ENCODE measurements around the gene LYPLA2. TPM values are rescaled to one million over a fixed set of nuclear protein-coding genes. Genes with fewer than 3 reads are reported as not detected.
"Not testable (repeated sequence)": the region's sequence is repeated elsewhere in the genome, so short reads cannot be mapped to it uniquely, and the experiment has no call there.

Gene LYPLA2
- total RNA-seq, 4 donors from 2014 or later, result 4.6 to 33.5 (median 20.3) TPM

GRCh38 chr1:23827717-23828116 is 36.8 kb downstream of the LYPLA2 start:
- no peaks in the 10 kb centered on the region for H3K36me3 ChIP-seq
- intact Hi-C loops (cut with DNase I; ENCODE audit: low total_unique reads), result no loop called here
- no peak overlapping the region for H3K27ac ChIP-seq
- no peaks in the 10 kb centered on the region for H3K9me3 ChIP-seq
- no peaks in the 10 kb centered on the region for H3K27me3 ChIP-seq
- H3K4me1 ChIP-seq, result no peaks in the 10 kb centered on the region
- TF ChIP-seq CTCF (IDR thresholded peaks at IDR 0.05), result no peak
- no peak for TF ChIP-seq POLR2A (IDR thresholded peaks at IDR 0.05)
- H3K4me3 ChIP-seq, result no peak overlapping the region
- no peak for DNase-seq

- DNase-seq; intact Hi-C loops (cut with DNase I; ENCODE audit: low total_unique reads); H3K4me1 ChIP-seq; H3K27me3 ChIP-seq; H3K27ac ChIP-seq; H3K9me3 ChIP-seq; H3K36me3 ChIP-seq; H3K4me3 ChIP-seq: not testable (repeated sequence)
Observed at GRCh38 chr1:23834156-23834555, 43.2 kb downstream of the LYPLA2 start.

GRCh38 chr1:23836037-23836436 is 45.1 kb downstream of the LYPLA2 start:
- H3K9me3 ChIP-seq, result no peaks in the 10 kb centered on the region
- H3K4me3 ChIP-seq, result no peak overlapping the region
- DNase-seq, result no peak
- no peaks in the 10 kb centered on the region for H3K4me1 ChIP-seq
- H3K27ac ChIP-seq, result no peak overlapping the region
- no peaks in the 10 kb centered on the region for H3K36me3 ChIP-seq
- no peaks in the 10 kb centered on the region for H3K27me3 ChIP-seq
- TF ChIP-seq CTCF (IDR thresholded peaks at IDR 0.05), result no peak
- TF ChIP-seq POLR2A (IDR thresholded peaks at IDR 0.05), result no peak
- intact Hi-C loops (cut with DNase I; ENCODE audit: low total_unique reads), result no loop called here

- Histone ChIP-seq H3K27ac (no peak overlapping the region), H3K4me1 (no peaks in the 10 kb centered on the region), H3K27me3 (no peaks in the 10 kb centered on the region), H3K36me3 (no peaks in the 10 kb centered on the region), H3K4me3 (peak overlapping the region in 1 of 2 donors; percentile 28), H3K9me3 (no peaks in the 10 kb centered on the region)
- TF ChIP-seq POLR2A (IDR thresholded peaks at IDR 0.05) (no peak), CTCF (IDR thresholded peaks at IDR 0.05) (no peak)
- no peak for DNase-seq
- intact Hi-C loops (cut with DNase I; ENCODE audit: low total_unique reads), result no loop called here
Observed at GRCh38 chr1:23837908-23838307, 47.0 kb downstream of the LYPLA2 start.

- Histone ChIP-seq H3K9me3 (no peaks in the 10 kb centered on the region), H3K4me3 (peak overlapping the region in 1 of 2 donors; percentile 28), H3K36me3 (no peaks in the 10 kb centered on the region), H3K4me1 (no peaks in the 10 kb centered on the region), H3K27ac (no peak overlapping the region), H3K27me3 (no peaks in the 10 kb centered on the region)
- intact Hi-C loops (cut with DNase I; ENCODE audit: low total_unique reads), result no loop called here
- TF ChIP-seq POLR2A (IDR thresholded peaks at IDR 0.05) (no peak), CTCF (IDR thresholded peaks at IDR 0.05) (no peak)
- peak; percentile 53 to 57 for DNase-seq
Observed at GRCh38 chr1:23838401-23838866, 47.5 kb downstream of the LYPLA2 start.

- intact Hi-C loops (cut with DNase I; ENCODE audit: low total_unique reads), result no loop called here
- Histone ChIP-seq H3K4me3 (no peak overlapping the region), H3K4me1 (no peaks in the 10 kb centered on the region), H3K9me3 (no peaks in the 10 kb centered on the region), H3K27ac (no peak overlapping the region), H3K36me3 (no peaks in the 10 kb centered on the region), H3K27me3 (no peaks in the 10 kb centered on the region)
- no peak for DNase-seq
- TF ChIP-seq CTCF (IDR thresholded peaks at IDR 0.05) (no peak), POLR2A (IDR thresholded peaks at IDR 0.05) (no peak)
Observed at GRCh38 chr1:23843644-23844043, 52.7 kb downstream of the LYPLA2 start.
